ENCODE results near the gene B4GALT5. TPM values are rescaled to one million over a fixed set of nuclear protein-coding genes. Genes with fewer than 3 reads are reported as not detected.

The B4GALT5 gene
- total RNA-seq, 1 experiment from 2014 or later: 62.4 TPM

DNA sequence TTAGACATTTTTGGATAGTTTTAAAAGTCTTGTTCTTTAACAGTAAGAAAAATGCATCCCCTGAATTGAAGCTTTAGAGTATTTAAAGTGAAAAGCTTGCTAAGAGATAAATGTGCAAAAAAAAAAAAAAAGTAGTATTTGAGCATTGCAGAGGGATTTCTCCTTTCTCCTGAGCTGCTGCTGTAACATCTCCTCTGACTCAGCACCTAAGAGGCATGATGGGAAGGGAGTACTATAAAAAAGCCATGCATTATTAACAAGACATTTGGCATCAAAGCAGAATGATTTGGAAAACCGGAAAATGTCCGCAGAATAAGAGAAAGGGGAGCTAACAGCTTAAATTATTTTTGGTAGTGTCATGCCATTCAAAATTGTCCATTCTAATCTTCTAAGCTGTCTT, 27.9 kb downstream of the B4GALT5 start (continued):
- TF ChIP-seq IRF1 (CRISPR knock-in tag; IDR thresholded peaks at IDR 0.05) (no peak), ETV6 (CRISPR knock-in tag; IDR thresholded peaks at IDR 0.05) (no peak), RELA (CRISPR knock-in tag; IDR thresholded peaks at IDR 0.05; ENCODE audit: borderline replicate concordance) (no peak), CREB1 (CRISPR knock-in tag; IDR thresholded peaks at IDR 0.05) (no peak)
- TF ChIP-seq, protein P1, sequence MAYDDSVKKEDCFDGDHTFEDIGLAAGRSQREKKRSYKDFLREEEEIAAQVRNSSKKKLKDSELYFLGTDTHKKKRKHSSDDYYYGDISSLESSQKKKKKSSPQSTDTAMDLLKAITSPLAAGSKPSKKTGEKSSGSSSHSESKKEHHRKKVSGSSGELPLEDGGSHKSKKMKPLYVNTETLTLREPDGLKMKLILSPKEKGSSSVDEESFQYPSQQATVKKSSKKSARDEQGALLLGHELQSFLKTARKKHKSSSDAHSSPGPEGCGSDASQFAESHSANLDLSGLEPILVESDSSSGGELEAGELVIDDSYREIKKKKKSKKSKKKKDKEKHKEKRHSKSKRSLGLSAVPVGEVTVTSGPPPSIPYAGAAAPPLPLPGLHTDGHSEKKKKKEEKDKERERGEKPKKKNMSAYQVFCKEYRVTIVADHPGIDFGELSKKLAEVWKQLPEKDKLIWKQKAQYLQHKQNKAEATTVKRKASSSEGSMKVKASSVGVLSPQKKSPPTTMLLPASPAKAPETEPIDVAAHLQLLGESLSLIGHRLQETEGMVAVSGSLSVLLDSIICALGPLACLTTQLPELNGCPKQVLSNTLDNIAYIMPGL (CRISPR knock-in tag; IDR thresholded peaks at IDR 0.05): no peak
- TF ChIP-seq, protein P2, sequence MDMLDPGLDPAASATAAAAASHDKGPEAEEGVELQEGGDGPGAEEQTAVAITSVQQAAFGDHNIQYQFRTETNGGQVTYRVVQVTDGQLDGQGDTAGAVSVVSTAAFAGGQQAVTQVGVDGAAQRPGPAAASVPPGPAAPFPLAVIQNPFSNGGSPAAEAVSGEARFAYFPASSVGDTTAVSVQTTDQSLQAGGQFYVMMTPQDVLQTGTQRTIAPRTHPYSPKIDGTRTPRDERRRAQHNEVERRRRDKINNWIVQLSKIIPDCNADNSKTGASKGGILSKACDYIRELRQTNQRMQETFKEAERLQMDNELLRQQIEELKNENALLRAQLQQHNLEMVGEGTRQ (CRISPR knock-in tag; IDR thresholded peaks at IDR 0.05): no peak
- TF ChIP-seq, protein P3, sequence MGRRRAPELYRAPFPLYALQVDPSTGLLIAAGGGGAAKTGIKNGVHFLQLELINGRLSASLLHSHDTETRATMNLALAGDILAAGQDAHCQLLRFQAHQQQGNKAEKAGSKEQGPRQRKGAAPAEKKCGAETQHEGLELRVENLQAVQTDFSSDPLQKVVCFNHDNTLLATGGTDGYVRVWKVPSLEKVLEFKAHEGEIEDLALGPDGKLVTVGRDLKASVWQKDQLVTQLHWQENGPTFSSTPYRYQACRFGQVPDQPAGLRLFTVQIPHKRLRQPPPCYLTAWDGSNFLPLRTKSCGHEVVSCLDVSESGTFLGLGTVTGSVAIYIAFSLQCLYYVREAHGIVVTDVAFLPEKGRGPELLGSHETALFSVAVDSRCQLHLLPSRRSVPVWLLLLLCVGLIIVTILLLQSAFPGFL (CRISPR knock-in tag; IDR thresholded peaks at IDR 0.05; ENCODE audit: borderline replicate concordance): no peak
- TF ChIP-seq, protein P4, sequence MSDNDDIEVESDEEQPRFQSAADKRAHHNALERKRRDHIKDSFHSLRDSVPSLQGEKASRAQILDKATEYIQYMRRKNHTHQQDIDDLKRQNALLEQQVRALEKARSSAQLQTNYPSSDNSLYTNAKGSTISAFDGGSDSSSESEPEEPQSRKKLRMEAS (CRISPR knock-in tag; IDR thresholded peaks at IDR 0.05): no peak

- Mint-ChIP-seq H3K27me3 (ENCODE audit: low read depth) (no peaks in the 10 kb centered on the region), H3K9me3 (no peaks in the 10 kb centered on the region), H3K27ac (peak overlapping the region; percentile 31), H3K4me1 (peaks cover 72% of the 10 kb centered on the region), H3K36me3 (no peaks in the 10 kb centered on the region), H3K4me3 (no peak overlapping the region)
- no peak for DNase-seq (ENCODE audit: low spot score)
- TF ChIP-seq TCF7 (CRISPR knock-in tag; IDR thresholded peaks at IDR 0.05; ENCODE audit: low read depth) (no peak), FOXK1 (CRISPR knock-in tag; IDR thresholded peaks at IDR 0.05) (no peak), ZNF423 (CRISPR knock-in tag; IDR thresholded peaks at IDR 0.05) (no peak), GRHL2 (CRISPR knock-in tag; IDR thresholded peaks at IDR 0.05; ENCODE audit: insufficient replicate concordance, severe bottlenecking) (no peak), OVOL2 (CRISPR knock-in tag; IDR thresholded peaks at IDR 0.05; ENCODE audit: borderline replicate concordance) (no peak), ATF2 (CRISPR knock-in tag; IDR thresholded peaks at IDR 0.05; ENCODE audit: borderline replicate concordance, low read depth) (no peak), ZNF396 (CRISPR knock-in tag; IDR thresholded peaks at IDR 0.05; ENCODE audit: borderline replicate concordance) (no peak)
- TF ChIP-seq, protein P5, sequence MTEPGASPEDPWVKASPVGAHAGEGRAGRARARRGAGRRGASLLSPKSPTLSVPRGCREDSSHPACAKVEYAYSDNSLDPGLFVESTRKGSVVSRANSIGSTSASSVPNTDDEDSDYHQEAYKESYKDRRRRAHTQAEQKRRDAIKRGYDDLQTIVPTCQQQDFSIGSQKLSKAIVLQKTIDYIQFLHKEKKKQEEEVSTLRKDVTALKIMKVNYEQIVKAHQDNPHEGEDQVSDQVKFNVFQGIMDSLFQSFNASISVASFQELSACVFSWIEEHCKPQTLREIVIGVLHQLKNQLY (CRISPR knock-in tag; IDR thresholded peaks at IDR 0.05): no peak
- POLR2A ChIA-PET: no interaction called here
- CTCF ChIA-PET: interaction anchor here (0.7 to 1.2 kb wide), 2 partner anchors 133 to 144 kb away, joined by 3 to 4 read pairs; no protein-coding TSS in a partner anchor
- ATAC-seq: peak; percentile 27
Measured at GRCh38 chr20:49685161-49685601, 28.5 kb downstream of the B4GALT5 start.
